Measurements from ENCODE around the gene RFX2. TPM values are rescaled to one million over a fixed set of nuclear protein-coding genes. Genes with fewer than 3 reads are reported as not detected.

Gene RFX2
- total RNA-seq, 1 experiment from 2014 or later: 10.5 TPM

DNA sequence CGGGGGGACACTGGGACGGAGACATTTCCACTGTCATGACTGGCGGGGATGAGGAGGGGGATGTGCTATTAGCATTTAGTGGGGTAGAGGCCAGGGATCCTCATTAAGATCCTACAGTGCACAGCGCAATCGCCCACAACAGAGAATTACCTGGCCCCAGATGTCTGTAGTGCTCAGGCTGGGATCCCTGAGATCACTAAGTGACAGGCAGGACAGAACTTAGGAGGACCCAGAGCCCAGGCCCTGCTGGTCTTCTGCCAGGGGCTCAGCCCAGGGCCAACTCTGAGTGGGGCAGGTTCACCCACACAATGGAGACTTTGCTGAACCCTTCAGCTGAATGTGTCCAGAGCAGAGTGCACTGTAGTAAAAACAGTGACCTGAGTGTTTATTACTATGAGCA, 136.9 kb downstream of the RFX2 start:
- peaks cover 97% of the 10 kb centered on the region for H3K79me2 ChIP-seq (ENCODE audit: low read length)
- peaks cover 31% of the 10 kb centered on the region; the same call in 1 of the 2 replicates for H3K36me3 ChIP-seq (ENCODE audit: low read depth, low read length)
- H3K9me3 ChIP-seq (ENCODE audit: low read length): no peaks in the 10 kb centered on the region
- DNase-seq: no peak
- H3K4me2 ChIP-seq (ENCODE audit: low read length): no peak overlapping the region
- intact Hi-C loops (cut with micrococcal nuclease): no loop called here
- ChIA-PET CTCF (interaction anchor here (0.6 kb wide), 1 partner anchor 170 kb away, joined by 4 read pairs; no protein-coding TSS in a partner anchor), POLR2A (ENCODE audit: unreplicated experiment) (no interaction called here)
- H4K20me1 ChIP-seq (ENCODE audit: low read length): peaks cover 65% of the 10 kb centered on the region
- peaks cover 28% of the 10 kb centered on the region for H3K4me1 ChIP-seq (ENCODE audit: insufficient read depth, low read length)
- TF ChIP-seq EZH2phosphoT487 (IDR thresholded peaks at IDR 0.05; ENCODE audit: borderline replicate concordance, low read length) (no peak), EZH2 (IDR thresholded peaks at IDR 0.05; ENCODE audit: low read length, unreplicated experiment) (no peak)
- TF ChIP-seq, protein P1, sequence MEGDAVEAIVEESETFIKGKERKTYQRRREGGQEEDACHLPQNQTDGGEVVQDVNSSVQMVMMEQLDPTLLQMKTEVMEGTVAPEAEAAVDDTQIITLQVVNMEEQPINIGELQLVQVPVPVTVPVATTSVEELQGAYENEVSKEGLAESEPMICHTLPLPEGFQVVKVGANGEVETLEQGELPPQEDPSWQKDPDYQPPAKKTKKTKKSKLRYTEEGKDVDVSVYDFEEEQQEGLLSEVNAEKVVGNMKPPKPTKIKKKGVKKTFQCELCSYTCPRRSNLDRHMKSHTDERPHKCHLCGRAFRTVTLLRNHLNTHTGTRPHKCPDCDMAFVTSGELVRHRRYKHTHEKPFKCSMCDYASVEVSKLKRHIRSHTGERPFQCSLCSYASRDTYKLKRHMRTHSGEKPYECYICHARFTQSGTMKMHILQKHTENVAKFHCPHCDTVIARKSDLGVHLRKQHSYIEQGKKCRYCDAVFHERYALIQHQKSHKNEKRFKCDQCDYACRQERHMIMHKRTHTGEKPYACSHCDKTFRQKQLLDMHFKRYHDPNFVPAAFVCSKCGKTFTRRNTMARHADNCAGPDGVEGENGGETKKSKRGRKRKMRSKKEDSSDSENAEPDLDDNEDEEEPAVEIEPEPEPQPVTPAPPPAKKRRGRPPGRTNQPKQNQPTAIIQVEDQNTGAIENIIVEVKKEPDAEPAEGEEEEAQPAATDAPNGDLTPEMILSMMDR (conservative IDR thresholded peaks at IDR 0.05; ENCODE audit: low read depth, low read length): no peak
- BruUV-seq (replicated peaks): no TSS peak
- H3F3A ChIP-seq (ENCODE audit: low read length, unreplicated experiment): no peaks in the 10 kb centered on the region
- no peak for ATAC-seq
- no peaks in the 10 kb centered on the region for H3K9me2 ChIP-seq (replicated peaks; ENCODE audit: low read length)
- H3K9ac ChIP-seq (ENCODE audit: low read length): no peak overlapping the region
- no peak overlapping the region for H3K27ac ChIP-seq (ENCODE audit: low read length)
- no peaks in the 10 kb centered on the region for H3K27me3 ChIP-seq (ENCODE audit: low read length)
- H3K4me3 ChIP-seq (ENCODE audit: low read length): no peak overlapping the region
- H2AFZ ChIP-seq (ENCODE audit: low read length): no peak overlapping the region

DNA sequence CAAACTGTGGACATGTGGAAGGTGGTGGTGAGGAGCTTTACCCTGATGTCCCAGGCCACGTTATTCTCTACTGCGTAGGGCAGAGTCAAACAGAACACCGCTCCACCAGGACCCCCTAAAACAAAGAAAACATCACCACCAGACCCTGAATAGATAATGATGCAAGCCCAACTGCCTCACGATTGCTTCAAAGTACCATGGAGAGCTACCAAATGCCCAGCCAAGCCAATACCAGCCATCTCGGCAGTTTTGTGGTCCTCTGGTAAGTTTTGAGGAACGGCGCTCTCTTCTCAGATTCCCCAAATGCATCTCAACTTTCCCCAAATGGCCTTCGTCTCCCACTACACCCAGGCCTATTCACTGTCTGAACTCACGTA, 138.0 kb downstream of the RFX2 start:
- no peaks in the 10 kb centered on the region for H3F3A ChIP-seq (ENCODE audit: low read length, unreplicated experiment)
- H3K4me3 ChIP-seq (ENCODE audit: low read length): no peak overlapping the region
- no peak overlapping the region for H3K9ac ChIP-seq (ENCODE audit: low read length)
- no peak overlapping the region for H3K27ac ChIP-seq (ENCODE audit: low read length)
- no peaks in the 10 kb centered on the region for H3K9me2 ChIP-seq (replicated peaks; ENCODE audit: low read length)
- no peaks in the 10 kb centered on the region for H3K27me3 ChIP-seq (ENCODE audit: low read length)
- intact Hi-C loops (cut with micrococcal nuclease): no loop called here
- H3K4me2 ChIP-seq (ENCODE audit: low read length): no peak overlapping the region
- H3K79me2 ChIP-seq (ENCODE audit: low read length): peaks cover 100% of the 10 kb centered on the region
- H2AFZ ChIP-seq (ENCODE audit: low read length): no peak overlapping the region
- no TSS peak for BruUV-seq (replicated peaks)
- CTCF ChIA-PET: no interaction called here
- POLR2A ChIA-PET (ENCODE audit: unreplicated experiment): no interaction called here
- peaks cover 31% of the 10 kb centered on the region; the same call in 1 of the 2 replicates for H3K36me3 ChIP-seq (ENCODE audit: low read depth, low read length)
- TF ChIP-seq EZH2 (IDR thresholded peaks at IDR 0.05; ENCODE audit: low read length, unreplicated experiment) (no peak), EZH2phosphoT487 (IDR thresholded peaks at IDR 0.05; ENCODE audit: borderline replicate concordance, low read length) (no peak)
- TF ChIP-seq, protein P1 (conservative IDR thresholded peaks at IDR 0.05; ENCODE audit: low read depth, low read length): no peak
- H3K4me1 ChIP-seq (ENCODE audit: insufficient read depth, low read length): peaks cover 27% of the 10 kb centered on the region
- H4K20me1 ChIP-seq (ENCODE audit: low read length): peaks cover 69% of the 10 kb centered on the region
- ATAC-seq: no peak
- DNase-seq: no peak
- H3K9me3 ChIP-seq (ENCODE audit: low read length): no peaks in the 10 kb centered on the region

DNA sequence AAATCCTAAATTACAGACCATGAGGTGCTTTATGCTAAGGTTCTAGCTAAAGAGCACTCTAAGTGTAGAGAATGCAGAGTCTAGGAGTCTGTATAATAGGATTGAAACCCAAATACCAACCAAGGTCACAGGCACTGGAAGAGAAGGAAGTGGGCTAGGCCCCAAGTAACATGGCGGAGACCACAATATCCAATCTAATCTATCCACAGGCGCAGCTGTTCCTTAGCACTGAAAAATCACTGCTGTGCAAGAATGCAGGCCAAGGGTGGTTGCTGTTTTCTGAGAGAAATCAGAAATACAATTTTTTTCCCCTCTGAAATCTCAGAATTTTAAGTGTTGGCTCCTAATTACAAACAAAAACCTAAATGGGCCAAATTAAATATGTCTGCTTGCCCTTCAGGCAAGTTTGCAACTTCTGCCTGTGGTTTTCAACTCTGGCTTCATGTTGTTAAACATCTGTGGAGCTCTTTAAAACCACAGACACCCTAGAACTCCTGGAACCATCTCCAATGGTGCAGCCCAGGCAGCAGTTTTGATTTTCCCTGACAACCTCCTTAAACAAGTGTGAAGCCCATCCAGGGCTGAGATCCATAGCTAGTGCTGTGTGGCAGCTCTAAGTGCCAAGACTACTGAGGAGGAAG, 138.5 kb downstream of the RFX2 start:
- TF ChIP-seq, protein P1 (conservative IDR thresholded peaks at IDR 0.05; ENCODE audit: low read depth, low read length): no peak
- TF ChIP-seq EZH2 (IDR thresholded peaks at IDR 0.05; ENCODE audit: low read length, unreplicated experiment) (no peak), EZH2phosphoT487 (IDR thresholded peaks at IDR 0.05; ENCODE audit: borderline replicate concordance, low read length) (no peak)
- H2AFZ ChIP-seq (ENCODE audit: low read length): no peak overlapping the region
- no peaks in the 10 kb centered on the region for H3K9me3 ChIP-seq (ENCODE audit: low read length)
- no peaks in the 10 kb centered on the region for H3K27me3 ChIP-seq (ENCODE audit: low read length)
- BruUV-seq (replicated peaks): no TSS peak
- no peak overlapping the region for H3K27ac ChIP-seq (ENCODE audit: low read length)
- H3K9me2 ChIP-seq (replicated peaks; ENCODE audit: low read length): no peaks in the 10 kb centered on the region
- ATAC-seq: no peak
- peaks cover 36% of the 10 kb centered on the region; the same call in 1 of the 2 replicates for H3K36me3 ChIP-seq (ENCODE audit: low read depth, low read length)
- intact Hi-C loops (cut with micrococcal nuclease): no loop called here
- H3K4me1 ChIP-seq (ENCODE audit: insufficient read depth, low read length): peaks cover 25% of the 10 kb centered on the region
- H3K9ac ChIP-seq (ENCODE audit: low read length): no peak overlapping the region
- no peaks in the 10 kb centered on the region for H3F3A ChIP-seq (ENCODE audit: low read length, unreplicated experiment)
- H3K4me3 ChIP-seq (ENCODE audit: low read length): no peak overlapping the region
- CTCF ChIA-PET: no interaction called here
- peaks cover 100% of the 10 kb centered on the region for H3K79me2 ChIP-seq (ENCODE audit: low read length)
- H3K4me2 ChIP-seq (ENCODE audit: low read length): no peak overlapping the region
- DNase-seq: no peak
- POLR2A ChIA-PET (ENCODE audit: unreplicated experiment): no interaction called here
- H4K20me1 ChIP-seq (ENCODE audit: low read length): peaks cover 74% of the 10 kb centered on the region

Measured in PC-3 (cell line).